Spleen (tissue), 7 donors: ENCODE measurements around the gene LRP1B.

Experiments used
- POLR2A ChIP-seq, 3 donors: fragments of 450-650 bp; IDR thresholded peaks; one replicate each; pipeline ENCODE4 v1.5.1; 2017; ENCODE audit warnings: antibody characterized with exemption in 3 of 3, mild to moderate bottlenecking in 1 of 3
- POLR2AphosphoS5 ChIP-seq, 3 donors: sonication (generic); formaldehyde crosslinking; IDR thresholded peaks; one replicate each; pipeline ENCODE4 v1.5.1; 2017; ENCODE audit warnings: antibody characterized with exemption in 3 of 3
- TF ChIP-seq, protein P1 (sequence below), 11 experiments: fragments of 200-600 bp in 7 of 11; fragments of 450-650 bp in 4 of 11; sonication (generic) in 4 of 11; IDR thresholded peaks in 8 of 11; conservative IDR thresholded peaks in 3 of 11; 1 replicate in 7 of 11; 2 replicates in 4 of 11; pipeline versions ENCODE4 v1.4.0 to v1.8.0; 2016 to 2021; ENCODE audit warnings: antibody characterized with exemption in 11 of 11, inconsistent platforms in 4 of 11, mild to moderate bottlenecking in 1 of 11
- donor health status: DM: no; HTN: no; CAD: no; lungs with moderate emphysema.
- donor health status: DM: no; HTN: no; CAD: no.
- donor health status: DM: no; HTN: no; CAD: no.

DNA sequence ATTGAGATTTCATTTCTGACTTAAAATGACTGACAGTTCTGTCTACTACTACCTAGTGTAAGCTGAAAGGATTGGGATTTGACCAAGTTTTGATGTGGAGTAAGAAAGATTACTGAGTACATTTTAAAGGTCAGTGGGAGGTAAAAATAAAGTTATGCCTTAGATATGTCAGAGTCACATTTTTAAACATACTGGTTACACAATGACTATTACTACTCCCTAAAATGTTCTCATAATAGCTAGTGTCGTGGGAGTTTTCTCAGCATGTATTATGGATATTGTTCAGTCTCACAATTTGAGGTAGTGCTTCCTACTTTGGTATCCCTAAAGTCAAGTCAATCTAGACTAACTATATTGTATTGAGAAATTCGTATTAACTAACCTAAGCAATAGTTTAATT, 1092.5 kb downstream of the LRP1B start:
- TF ChIP-seq, protein P1, sequence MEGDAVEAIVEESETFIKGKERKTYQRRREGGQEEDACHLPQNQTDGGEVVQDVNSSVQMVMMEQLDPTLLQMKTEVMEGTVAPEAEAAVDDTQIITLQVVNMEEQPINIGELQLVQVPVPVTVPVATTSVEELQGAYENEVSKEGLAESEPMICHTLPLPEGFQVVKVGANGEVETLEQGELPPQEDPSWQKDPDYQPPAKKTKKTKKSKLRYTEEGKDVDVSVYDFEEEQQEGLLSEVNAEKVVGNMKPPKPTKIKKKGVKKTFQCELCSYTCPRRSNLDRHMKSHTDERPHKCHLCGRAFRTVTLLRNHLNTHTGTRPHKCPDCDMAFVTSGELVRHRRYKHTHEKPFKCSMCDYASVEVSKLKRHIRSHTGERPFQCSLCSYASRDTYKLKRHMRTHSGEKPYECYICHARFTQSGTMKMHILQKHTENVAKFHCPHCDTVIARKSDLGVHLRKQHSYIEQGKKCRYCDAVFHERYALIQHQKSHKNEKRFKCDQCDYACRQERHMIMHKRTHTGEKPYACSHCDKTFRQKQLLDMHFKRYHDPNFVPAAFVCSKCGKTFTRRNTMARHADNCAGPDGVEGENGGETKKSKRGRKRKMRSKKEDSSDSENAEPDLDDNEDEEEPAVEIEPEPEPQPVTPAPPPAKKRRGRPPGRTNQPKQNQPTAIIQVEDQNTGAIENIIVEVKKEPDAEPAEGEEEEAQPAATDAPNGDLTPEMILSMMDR (IDR thresholded peaks at IDR 0.05 in 8 of 11, conservative IDR thresholded peaks at IDR 0.05 in 3 of 11), result no peak
- TF ChIP-seq POLR2A (IDR thresholded peaks at IDR 0.05) (no peak), POLR2AphosphoS5 (IDR thresholded peaks at IDR 0.05) (no peak)
